Epithelial cell of umbilical artery (primary cell): ENCODE measurements around the gene COX18. TPM values are rescaled to one million over a fixed set of nuclear protein-coding genes. Genes with fewer than 3 reads are reported as not detected.

Source experiments
- total RNA-seq: library from RNA; depleted of rRNA; stranded (reverse); fragments of >200 nt; gene quantifications from 2 replicates; pipeline ENCODE4 v1.2.3, GENCODE V29; 2014

Gene COX18
- total RNA-seq: 17.6 and 40.0 TPM in 2 replicates

GRCh38 chr4:73069338-73070073 lies at the start of gene COX18:
Gene COX18, minus strand, starts transcription at chr4:73069716. Its CDS starts 67 bp downstream, at chr4:73069649.

Other genes with a start within 250 kb of the COX18 start
- 38.0 and 47.1 TPM in 2 replicates for gene ANKRD17, start 189.1 kb upstream of the COX18 start, total RNA-seq